Muscle of leg (tissue), 11 donors: ENCODE data around the gene STAT2. TPM values are rescaled to one million over a fixed set of nuclear protein-coding genes. Genes with fewer than 3 reads are reported as not detected.
"Not testable (repeated sequence)": the region's sequence is repeated elsewhere in the genome, so short reads cannot be mapped to it uniquely, and the experiment has no call there.

Experiments
- DNase-seq: peaks from one replicate; pipeline ENCODE4 v3.0.0; 2013
- H3K27ac ChIP-seq: one replicate; pipeline ENCODE4 v1.5.1; 2013; ENCODE audit warnings: mild to moderate bottlenecking, low read length, control low read depth
- H3K27me3 ChIP-seq: one replicate; pipeline ENCODE4 v1.6.1; 2013; ENCODE audit warnings: low read length; ENCODE audit not compliant: control insufficient read depth, insufficient read depth
- H3K36me3 ChIP-seq: one replicate; pipeline ENCODE4 v1.6.1; 2013; ENCODE audit warnings: low read length; ENCODE audit not compliant: control insufficient read depth, insufficient read depth
- H3K4me1 ChIP-seq: one replicate; pipeline ENCODE4 v1.6.1; 2013; ENCODE audit warnings: low read length; ENCODE audit not compliant: control insufficient read depth, insufficient read depth
- H3K4me3 ChIP-seq: one replicate; pipeline ENCODE4 v1.5.1; 2013; ENCODE audit warnings: low read length, control low read depth
- H3K9me3 ChIP-seq: replicated peaks from 2 replicates; pipeline ENCODE4 v1.6.1; 2013; ENCODE audit warnings: low read depth, low read length; ENCODE audit not compliant: control insufficient read depth
- WGBS: methylation state at CpG from one replicate; pipeline ENCODE4 v1.1.5; 2013; ENCODE audit warnings: missing lambda C conversion rate; ENCODE audit not compliant: insufficient coverage; 5-methylcytosine and 5-hydroxymethylcytosine counted together
- polyA plus RNA-seq, 8 donors: library from polyadenylated mRNA; unstranded; fragments of 120-200 nt; gene quantifications; one replicate each; pipeline versions ENCODE4 v1.2.1 to v1.2.3, GENCODE V29; 2013; ENCODE audit warnings: inconsistent platforms in 1 of 8, low replicate concordance in 1 of 8; ENCODE audit not compliant: insufficient read length in 8 of 8, insufficient read depth in 1 of 8
- total RNA-seq: library from RNA; stranded (reverse); fragments of 120-200 nt; gene quantifications from one replicate; pipeline ENCODE4 v1.2.4, GENCODE V29; 2013

The STAT2 gene
- total and polyA plus RNA-seq, 9 donors: 40.9 to 71.8 (median 61.4) TPM

DNA sequence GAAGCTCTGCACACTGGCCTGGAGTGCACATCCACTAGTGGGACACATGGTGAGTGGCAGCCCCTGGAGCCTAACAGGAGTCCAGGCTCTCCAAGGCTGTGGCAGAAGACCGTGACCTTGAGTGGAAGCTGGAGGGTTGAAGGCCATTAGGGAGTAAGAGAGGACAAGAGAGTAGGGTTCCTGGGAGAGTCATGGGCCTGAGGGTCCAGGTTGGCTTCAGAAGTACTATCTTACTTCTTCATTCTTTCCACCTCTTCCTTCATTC is 20.8 kb downstream of the STAT2 start:
- Histone ChIP-seq H3K4me3 (no peak overlapping the region), H3K36me3 (peaks cover 27% of the 10 kb centered on the region), H3K27me3 (no peaks in the 10 kb centered on the region), H3K27ac (no peak overlapping the region), H3K9me3 (no peaks in the 10 kb centered on the region), H3K4me1 (peaks cover 3% of the 10 kb centered on the region)
- DNase-seq: no peak
- WGBS: no CpG with 5 or more reads among the region's 1 CpG

- Histone ChIP-seq H3K36me3 (peaks cover 22% of the 10 kb centered on the region), H3K27me3 (no peaks in the 10 kb centered on the region), H3K9me3 (no peaks in the 10 kb centered on the region), H3K4me3 (no peak within 1 kb of the TSS), H3K4me1 (peaks cover 3% of the 10 kb centered on the region), H3K27ac (no peak within 1 kb of the TSS)
- no peak for DNase-seq
- 29% methylated on average over 5 of the region's 9 CpGs for WGBS
Measured at GRCh38 chr12:56338308-56339157, 21.4 kb downstream of the STAT2 start, which contains the start of gene IL23A. IL23A (plus strand) TSS chr12:56338884; CDS start chr12:56339045, 161 bp downstream.

DNA sequence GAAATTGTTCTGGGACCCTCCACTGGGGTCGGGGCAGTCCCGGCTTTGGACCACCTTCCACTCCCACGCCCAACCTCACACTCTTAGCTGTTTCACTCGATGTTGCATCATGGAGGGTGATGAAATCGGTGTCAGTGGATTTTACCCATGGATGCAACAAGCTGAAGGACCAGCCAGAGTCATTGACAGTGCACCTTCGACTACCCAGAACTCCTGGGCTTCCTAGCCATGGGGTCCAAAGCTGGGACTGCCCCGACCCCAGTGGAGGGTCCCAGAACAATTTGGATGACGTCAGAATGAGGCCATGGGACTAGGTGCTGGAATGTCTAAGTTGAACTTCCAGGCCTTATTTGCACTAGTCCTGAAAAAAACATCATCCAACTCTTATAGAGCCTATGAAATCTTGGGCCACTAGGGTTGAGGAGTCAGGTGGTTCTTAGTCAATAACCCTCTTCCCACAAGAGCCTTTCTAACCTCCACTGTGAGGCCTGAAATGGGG is 22.1 kb downstream of the STAT2 start:
- H3K36me3 ChIP-seq: peaks cover 14% of the 10 kb centered on the region
- no peak overlapping the region for H3K4me3 ChIP-seq
- WGBS: 82% methylated on average over 5 of the region's 8 CpGs
- peaks cover 10% of the 10 kb centered on the region for H3K4me1 ChIP-seq
- no peaks in the 10 kb centered on the region for H3K9me3 ChIP-seq
- no peak overlapping the region for H3K27ac ChIP-seq
- H3K27me3 ChIP-seq: no peaks in the 10 kb centered on the region
- no peak for DNase-seq

DNA sequence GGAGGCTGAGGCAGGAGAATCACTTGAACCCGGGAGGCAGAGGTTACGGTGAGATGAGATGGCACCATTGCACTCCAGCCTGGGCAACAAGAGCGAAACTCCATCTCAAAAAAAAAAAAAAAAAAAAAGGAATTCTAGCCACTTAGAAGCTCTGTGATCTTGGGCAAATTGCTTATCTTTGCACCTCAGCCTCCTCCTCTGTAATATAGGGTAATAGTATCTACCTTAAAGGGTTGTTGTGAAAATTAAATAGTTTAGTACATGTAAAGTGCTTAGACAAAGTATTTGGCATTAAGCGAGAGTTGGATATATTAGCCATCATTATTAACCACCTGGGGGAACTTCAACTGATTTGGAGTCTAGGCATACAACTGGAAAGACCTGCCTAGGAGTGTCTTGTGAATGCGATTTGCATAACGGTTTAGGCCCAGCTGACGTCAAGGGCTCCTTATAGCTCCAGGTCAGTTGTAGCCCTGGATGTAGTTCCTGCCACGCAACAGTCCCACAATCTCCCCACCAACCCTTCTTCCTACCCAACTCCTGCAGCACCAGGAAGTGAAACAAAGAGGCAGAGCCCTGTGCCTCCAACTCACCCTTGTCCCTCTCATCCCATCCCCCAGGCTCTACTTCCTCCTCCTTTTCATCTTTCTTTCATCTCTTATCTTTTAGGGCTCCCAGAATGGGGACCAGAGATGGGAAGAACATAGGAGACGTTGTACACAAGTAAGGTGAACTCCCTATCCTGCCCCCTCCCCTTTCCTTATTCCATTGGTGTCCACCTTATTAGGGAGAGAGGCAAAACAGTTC is 23.3 kb downstream of the STAT2 start:
- H3K4me3 ChIP-seq: no peak overlapping the region
- peaks cover 13% of the 10 kb centered on the region for H3K4me1 ChIP-seq
- H3K27ac ChIP-seq: no peak overlapping the region
- DNase-seq: peak; percentile 48
- no peaks in the 10 kb centered on the region for H3K27me3 ChIP-seq
- peaks cover 4% of the 10 kb centered on the region for H3K36me3 ChIP-seq
- 57% methylated on average over 4 of the region's 9 CpGs for WGBS
- H3K9me3 ChIP-seq: no peaks in the 10 kb centered on the region

GRCh38 chr12:56335527-56335926 is 24.4 kb downstream of the STAT2 start:
- WGBS: 95% methylated on average over 4 of the region's 8 CpGs
- not testable (repeated sequence) for H3K27me3 ChIP-seq, H3K27ac ChIP-seq, H3K4me3 ChIP-seq, H3K9me3 ChIP-seq, H3K36me3 ChIP-seq, DNase-seq
- peaks cover 13% of the 10 kb centered on the region for H3K4me1 ChIP-seq

- H3K9me3 ChIP-seq: no peaks in the 10 kb centered on the region
- DNase-seq: peak; percentile 28
- H3K4me3 ChIP-seq: peak overlapping the region; percentile 57
- WGBS: 40% methylated on average over 2 of the region's 6 CpGs
- peak overlapping the region; percentile 95 for H3K27ac ChIP-seq
- no peaks in the 10 kb centered on the region for H3K27me3 ChIP-seq
- H3K36me3 ChIP-seq: no peaks in the 10 kb centered on the region
- peaks cover 13% of the 10 kb centered on the region for H3K4me1 ChIP-seq
Measured at GRCh38 chr12:56334490-56334793, 25.5 kb downstream of the STAT2 start.

DNA sequence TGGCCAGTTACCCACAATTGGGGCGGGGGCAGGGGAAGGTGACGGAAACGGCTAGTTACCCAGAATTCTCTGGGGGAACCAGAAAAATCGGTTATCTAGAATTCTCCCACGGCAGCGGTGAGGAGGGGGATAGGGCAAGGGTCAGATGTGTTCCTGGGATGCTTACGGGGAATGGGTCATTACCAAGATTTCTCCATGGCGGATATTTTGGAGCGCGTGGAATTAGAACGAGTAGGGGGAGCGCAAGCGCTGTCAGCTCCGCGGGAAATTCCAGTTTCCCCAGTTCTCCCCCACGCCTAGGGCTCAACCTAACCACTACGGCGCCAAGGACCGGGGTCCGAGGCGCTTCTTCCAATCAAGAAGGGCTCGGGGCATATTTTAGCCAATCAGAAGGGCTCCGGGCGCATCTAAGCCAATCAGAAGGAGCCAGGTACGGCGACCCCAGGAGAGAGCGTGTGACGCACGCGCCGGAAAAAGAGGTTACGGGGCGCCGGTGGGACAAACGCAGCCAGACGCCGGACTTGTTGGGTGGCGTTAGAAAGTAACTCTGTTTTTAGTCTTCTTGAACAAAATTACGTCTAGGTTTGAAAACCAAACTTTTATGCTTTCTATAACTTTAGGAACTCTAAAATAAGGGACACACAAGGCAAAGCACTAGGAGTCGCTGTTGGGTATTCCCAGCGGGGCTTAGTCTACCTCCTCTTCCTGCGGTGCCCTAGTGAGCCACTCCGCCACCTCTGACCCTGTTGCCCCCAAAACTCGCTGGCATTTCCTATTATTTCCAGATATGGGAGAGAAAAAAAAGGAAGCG is 26.0 kb downstream of the STAT2 start, which contains the start of gene PAN2:
TSS of gene PAN2 (minus strand) at position 322 of the 811 bp plus-strand sequence. CDS start 906 bp downstream, outside the sequence.
- no peaks in the 10 kb centered on the region for H3K27me3 ChIP-seq
- peak within 1 kb of the TSS; percentile 95 for H3K27ac ChIP-seq
- under 1% methylated on average over 23 of the region's 45 CpGs for WGBS
- H3K9me3 ChIP-seq: no peaks in the 10 kb centered on the region
- DNase-seq: peak; percentile 99
- H3K4me1 ChIP-seq: peaks cover 13% of the 10 kb centered on the region
- peak within 1 kb of the TSS; percentile 57 for H3K4me3 ChIP-seq
- H3K36me3 ChIP-seq: no peaks in the 10 kb centered on the region

GRCh38 chr12:56333197-56333678 is 26.7 kb downstream of the STAT2 start:
- Histone ChIP-seq H3K4me3 (peak overlapping the region; percentile 57), H3K4me1 (peaks cover 13% of the 10 kb centered on the region), H3K9me3 (no peaks in the 10 kb centered on the region), H3K36me3 (peaks cover 3% of the 10 kb centered on the region), H3K27ac (peak overlapping the region; percentile 95), H3K27me3 (no peaks in the 10 kb centered on the region)
- no peak for DNase-seq
- WGBS: no CpG with 5 or more reads among the region's 8 CpGs

DNA sequence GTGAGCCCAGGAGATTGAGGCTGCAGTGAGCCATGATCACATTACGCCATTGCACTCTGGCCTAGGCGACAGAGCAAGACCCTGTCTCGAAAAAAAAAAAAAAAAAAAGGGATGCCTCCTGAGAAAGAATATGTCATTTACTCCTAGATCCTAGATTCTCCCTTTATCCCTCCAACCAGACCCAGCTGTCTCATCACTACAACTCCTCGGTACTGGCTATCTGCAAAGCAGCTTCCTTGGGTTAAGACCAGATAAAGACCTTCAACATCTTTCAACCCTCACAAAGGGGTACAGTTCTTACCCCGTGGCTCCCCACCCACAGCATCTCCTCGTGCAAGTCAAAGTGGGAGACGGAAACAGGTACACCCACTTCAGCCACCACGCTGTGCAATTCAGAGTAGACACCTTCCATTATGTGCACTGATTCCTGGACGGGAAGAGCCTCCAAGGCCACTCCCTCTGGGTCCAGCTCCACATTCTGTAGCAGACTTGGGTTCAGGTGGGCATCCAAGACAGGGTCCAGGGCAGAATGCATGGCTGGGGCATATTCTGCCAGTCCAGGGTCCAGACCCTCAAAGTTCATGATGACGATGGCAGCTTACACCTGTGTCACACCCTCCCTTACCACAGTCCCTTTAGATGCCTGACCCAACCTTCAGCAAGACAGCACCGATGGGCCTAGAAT is 27.3 kb downstream of the STAT2 start:
- WGBS: 98% methylated on average over 5 of the region's 11 CpGs
- Histone ChIP-seq H3K9me3 (no peaks in the 10 kb centered on the region), H3K4me1 (peaks cover 13% of the 10 kb centered on the region), H3K27me3 (no peaks in the 10 kb centered on the region), H3K36me3 (peaks cover 9% of the 10 kb centered on the region), H3K27ac (peak overlapping the region; percentile 95), H3K4me3 (peak overlapping the region; percentile 57)
- DNase-seq: no peak
